GM19023 (cell line): ENCODE data around the gene SMIM10L2A.
"Not testable (repeated sequence)": the region's sequence is repeated elsewhere in the genome, so short reads cannot be mapped to it uniquely, and the experiment has no call there.

Experiments used
- ATAC-seq: cut with Tn5 transposase; IDR thresholded peaks from one replicate; pipeline ENCODE4 v1.9.1; 2021; ENCODE audit warnings: mild to moderate bottlenecking, moderate library complexity; ENCODE audit not compliant: unreplicated experiment

SMIM10L2A gene

GRCh38 chrX:135421537-135421931 lies 210 bp upstream of the SMIM10L2A start:
- ATAC-seq, result peak; percentile 84

GRCh38 chrX:135422810-135423168 lies 1.0 kb downstream of the SMIM10L2A start:
- ATAC-seq, result not testable (repeated sequence)

GRCh38 chrX:135423173-135423864 lies 1.6 kb downstream of the SMIM10L2A start:
- ATAC-seq, result not testable (repeated sequence)

- no peak for ATAC-seq
Observed at GRCh38 chrX:135424469-135424868, 2.7 kb downstream of the SMIM10L2A start.

- no peak for ATAC-seq
Observed at GRCh38 chrX:135425026-135425965, 3.6 kb downstream of the SMIM10L2A start.

- no peak for ATAC-seq
Observed at GRCh38 chrX:135429429-135429828, 7.7 kb downstream of the SMIM10L2A start.

GRCh38 chrX:135431886-135432285 lies 10.1 kb downstream of the SMIM10L2A start:
- ATAC-seq, result no peak

- ATAC-seq, result no peak
Observed at GRCh38 chrX:135432453-135432852, 10.7 kb downstream of the SMIM10L2A start.

GRCh38 chrX:135432881-135433521 lies 11.3 kb downstream of the SMIM10L2A start:
- no peak for ATAC-seq

GRCh38 chrX:135433531-135434257 lies 11.9 kb downstream of the SMIM10L2A start:
- no peak for ATAC-seq

- no peak for ATAC-seq
Observed at GRCh38 chrX:135434258-135435138, 12.8 kb downstream of the SMIM10L2A start.

GRCh38 chrX:135435139-135435922 lies 13.6 kb downstream of the SMIM10L2A start:
- ATAC-seq, result no peak

- no peak for ATAC-seq
Observed at GRCh38 chrX:135435933-135436332, 14.2 kb downstream of the SMIM10L2A start.

GRCh38 chrX:135436456-135436855 lies 14.7 kb downstream of the SMIM10L2A start:
- no peak for ATAC-seq

GRCh38 chrX:135436966-135437866 lies 15.5 kb downstream of the SMIM10L2A start:
- ATAC-seq, result no peak

- no peak for ATAC-seq
Observed at GRCh38 chrX:135437867-135438733, 16.4 kb downstream of the SMIM10L2A start.

- no peak for ATAC-seq
Observed at GRCh38 chrX:135438734-135439043, 16.9 kb downstream of the SMIM10L2A start.
